A549 (cell line): ENCODE data around the gene SPIRE1.

Experiments
- CTCF ChIP-seq: fragments of >200 bp; sonication (Bioruptor Twin); formaldehyde crosslinking; IDR thresholded peaks from 3 replicates; pipeline ENCODE4 v1.5.1; 2016
- FOSB ChIP-seq: fragments of 250-450 bp; sonication (Bioruptor Pico); IDR thresholded peaks from 2 replicates; pipeline ENCODE4 v1.5.0; 2020; ENCODE audit warnings: mild to moderate bottlenecking, moderate library complexity
- JUN ChIP-seq, 2 experiments: fragments of >200 bp; sonication (Bioruptor Twin); formaldehyde crosslinking; IDR thresholded peaks; 2 replicates in 1 of 2; 3 replicates in 1 of 2; pipeline ENCODE4 v1.6.1; 2016 to 2017
- POLR2A ChIP-seq: IDR thresholded peaks from 2 replicates; pipeline ENCODE4 v1.6.1; 2012; ENCODE audit warnings: mild to moderate bottlenecking, low read length
- RAD21 ChIP-seq, 2 experiments: fragments of >200 bp in 1 of 2; sonication (Bioruptor Twin) in 1 of 2; formaldehyde crosslinking in 1 of 2; IDR thresholded peaks in 1 of 2; conservative IDR thresholded peaks in 1 of 2; 2 replicates in 1 of 2; 3 replicates in 1 of 2; pipeline ENCODE4 v1.6.1; 2012 to 2018; ENCODE audit warnings: inconsistent platforms in 1 of 2
- RCOR1 ChIP-seq: fragments of 150-350 bp; IDR thresholded peaks from 2 replicates; pipeline ENCODE4 v1.6.1; 2014; ENCODE audit warnings: antibody characterized with exemption, low read length, low read depth
- REST ChIP-seq: fragments of 200-600 bp; sonication (generic); IDR thresholded peaks from 2 replicates; pipeline ENCODE4 v1.6.1; 2016; ENCODE audit warnings: antibody characterized with exemption, mild to moderate bottlenecking, moderate library complexity

- TF ChIP-seq FOSB (CRISPR knock-in tag) (no peak), REST (no peak), CTCF (no peak), POLR2A (no peak), RAD21 (conservative IDR thresholded peaks at IDR 0.05 in 1 of 2, IDR thresholded peaks at IDR 0.05 in 1 of 2) (peak in 1 of 2 experiments; percentile 17; a peak in 1 of 5 replicates), RCOR1 (no peak), JUN (IDR thresholded peaks at IDR 0.05) (no peak)
These were observed 796 bp downstream of the SPIRE1 start for GRCh38 chr18:12656938-12657683.
